Superior temporal gyrus (tissue), 1 donor: ENCODE results near the gene CDK16.
"Not testable (repeated sequence)": the region's sequence is repeated elsewhere in the genome, so short reads cannot be mapped to it uniquely, and the experiment has no call there.

Experiments
- DNase-seq: peaks from one replicate; pipeline ENCODE4 v3.0.0-alpha.2; 2016; ENCODE audit errors: extremely low spot score

Gene CDK16

GRCh38 chrX:47248576-47248975 is 30.1 kb downstream of the CDK16 start:
- DNase-seq: no peak

- no peak for DNase-seq
Measured at GRCh38 chrX:47250017-47250347, 31.5 kb downstream of the CDK16 start.

DNA sequence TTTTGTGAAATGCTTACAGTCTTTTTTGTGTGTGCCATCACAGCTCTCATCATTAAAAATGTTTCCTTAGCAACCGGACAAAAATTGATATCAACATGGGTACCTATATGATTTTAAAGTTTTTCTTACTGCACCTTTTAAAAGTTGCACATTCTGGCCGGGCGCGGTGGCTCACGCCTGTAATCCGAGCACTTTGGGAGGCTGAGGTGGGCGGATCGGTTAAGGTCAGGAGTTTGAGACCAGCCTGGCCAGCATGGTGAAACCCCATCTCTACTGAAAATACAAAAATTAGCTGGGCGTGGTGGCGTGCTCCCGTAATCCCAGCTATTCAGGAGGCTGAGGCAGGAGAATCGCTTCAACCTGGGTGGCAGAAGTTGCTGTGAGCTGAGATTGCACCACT is 39.1 kb downstream of the CDK16 start:
- not testable (repeated sequence) for DNase-seq

DNA sequence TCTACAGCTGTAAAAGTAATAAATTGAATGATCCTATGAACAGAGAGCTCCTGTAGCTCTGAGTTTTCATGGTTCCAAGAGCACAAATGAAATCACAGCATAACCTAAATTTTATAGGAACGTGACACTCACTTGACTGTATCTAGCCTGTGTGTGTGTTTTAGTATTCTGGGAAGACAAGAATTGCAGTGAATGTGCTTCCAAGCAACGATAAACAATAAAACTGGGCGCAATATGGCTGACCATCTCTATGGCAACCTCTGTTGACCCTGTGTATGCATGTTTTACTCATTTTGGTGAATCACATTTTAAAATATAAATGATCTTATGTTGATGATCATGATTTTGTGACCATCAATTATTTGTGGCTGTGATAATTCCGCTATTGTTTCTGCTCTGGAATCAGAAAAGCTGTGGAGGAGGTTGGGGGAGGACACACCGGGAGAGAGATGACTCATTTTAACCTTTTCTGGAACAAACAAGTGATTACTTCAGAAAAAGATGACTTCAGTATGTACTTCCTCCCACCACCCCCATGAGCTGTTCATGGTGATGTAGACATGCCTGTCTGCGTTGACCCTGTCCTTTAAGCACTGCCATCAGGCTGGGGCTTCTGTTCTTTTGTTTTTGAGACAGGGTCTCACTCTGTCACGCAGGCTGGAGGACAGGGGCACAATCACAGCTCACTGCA is 46.1 kb downstream of the CDK16 start:
- DNase-seq: no peak

DNA sequence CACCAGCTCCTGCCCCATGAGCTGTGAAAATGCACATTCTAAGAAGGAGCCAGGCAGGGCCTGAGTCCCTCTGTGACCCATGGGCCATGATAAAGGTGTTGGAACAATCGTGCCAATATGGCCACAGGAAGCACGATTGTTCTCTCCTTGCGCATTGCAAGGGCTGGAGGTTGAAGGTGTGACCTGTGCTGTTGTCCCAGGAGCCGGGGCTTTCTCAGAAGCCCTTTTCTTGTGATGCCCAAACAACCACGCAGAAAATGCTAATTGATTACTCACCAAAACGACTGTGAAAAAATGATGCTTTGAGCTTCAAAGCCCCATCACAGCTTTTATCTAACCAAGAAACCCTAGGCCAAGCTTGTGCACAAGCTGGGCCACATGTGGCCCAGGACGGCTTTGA is 48.2 kb downstream of the CDK16 start:
- DNase-seq: no peak

- DNase-seq: no peak
Measured at GRCh38 chrX:47272013-47272408, 53.5 kb downstream of the CDK16 start.

GRCh38 chrX:47273011-47273730 is 54.7 kb downstream of the CDK16 start:
- DNase-seq: no peak

- DNase-seq: no peak
Measured at GRCh38 chrX:47278691-47279090, 60.2 kb downstream of the CDK16 start.
